IPS-15b (cell line): ENCODE data around the gene USP8.
"Not testable (repeated sequence)": the region's sequence is repeated elsewhere in the genome, so short reads cannot be mapped to it uniquely, and the experiment has no call there.

Source experiments
- H3K27me3 ChIP-seq: one replicate; pipeline ENCODE4 v1.6.1; 2013; ENCODE audit warnings: low read length; ENCODE audit not compliant: control insufficient read depth, insufficient read depth
- H3K36me3 ChIP-seq: one replicate; pipeline ENCODE4 v1.6.1; 2013; ENCODE audit warnings: low read length; ENCODE audit not compliant: control insufficient read depth, insufficient read depth
- H3K4me1 ChIP-seq: one replicate; pipeline ENCODE4 v1.6.1; 2013; ENCODE audit warnings: mild to moderate bottlenecking, low read length; ENCODE audit not compliant: control insufficient read depth, insufficient read depth
- H3K4me3 ChIP-seq: one replicate; pipeline ENCODE4 v1.5.1; 2013; ENCODE audit warnings: low read depth, low read length
- H3K9ac ChIP-seq: one replicate; pipeline ENCODE4 v1.6.1; 2013; ENCODE audit warnings: low read depth, mild to moderate bottlenecking, low read length
- H3K9me3 ChIP-seq: one replicate; pipeline ENCODE4 v1.6.1; 2013; ENCODE audit warnings: mild to moderate bottlenecking, low read length; ENCODE audit not compliant: control insufficient read depth, insufficient read depth

Gene USP8

DNA sequence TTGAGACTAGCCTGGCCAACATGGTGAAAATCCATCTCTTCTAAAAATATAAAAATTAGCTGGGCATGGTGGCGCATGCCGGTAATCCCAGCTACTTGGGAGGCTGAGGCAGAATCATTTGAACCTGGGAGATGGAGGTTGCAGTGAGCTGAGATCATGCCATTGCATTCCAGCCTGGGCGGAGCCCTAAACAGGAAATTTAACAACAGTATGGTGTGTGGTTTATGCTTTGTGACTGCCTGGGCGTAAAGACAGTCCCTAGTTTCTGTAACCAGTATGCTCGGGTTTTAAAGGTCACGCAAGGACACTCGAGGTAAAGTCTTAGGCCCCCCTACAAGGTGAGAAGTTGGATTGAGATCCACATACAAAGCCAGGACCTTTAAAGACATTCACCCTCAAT lies 78.9 kb downstream of the USP8 start:
- no peaks in the 10 kb centered on the region for H3K9me3 ChIP-seq
- H3K36me3 ChIP-seq, result no peaks in the 10 kb centered on the region
- H3K4me3 ChIP-seq, result no peak overlapping the region
- no peaks in the 10 kb centered on the region for H3K4me1 ChIP-seq
- no peaks in the 10 kb centered on the region for H3K27me3 ChIP-seq
- H3K9ac ChIP-seq, result no peak overlapping the region

DNA sequence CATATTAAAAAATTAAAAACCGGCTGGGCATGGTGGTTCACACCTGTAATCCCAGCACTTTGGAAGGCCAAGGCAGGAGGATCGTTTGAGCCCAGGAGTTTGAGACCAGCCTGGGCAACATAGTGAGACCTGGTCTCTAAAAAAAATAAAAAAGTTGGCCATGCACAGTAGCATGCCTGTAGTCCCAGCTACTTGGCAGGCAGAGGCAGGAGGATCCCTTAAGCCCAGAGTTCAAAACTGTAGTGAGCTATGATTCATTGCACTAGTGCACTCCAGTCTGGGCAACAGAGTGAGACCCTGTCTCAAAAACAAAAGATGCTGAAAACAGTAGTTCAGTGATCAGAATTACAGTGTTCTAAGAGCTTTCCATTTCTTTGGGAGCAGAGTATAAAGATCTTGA lies 81.5 kb downstream of the USP8 start:
- not testable (repeated sequence) for H3K9me3 ChIP-seq, H3K27me3 ChIP-seq, H3K9ac ChIP-seq, H3K4me3 ChIP-seq, H3K4me1 ChIP-seq, H3K36me3 ChIP-seq

DNA sequence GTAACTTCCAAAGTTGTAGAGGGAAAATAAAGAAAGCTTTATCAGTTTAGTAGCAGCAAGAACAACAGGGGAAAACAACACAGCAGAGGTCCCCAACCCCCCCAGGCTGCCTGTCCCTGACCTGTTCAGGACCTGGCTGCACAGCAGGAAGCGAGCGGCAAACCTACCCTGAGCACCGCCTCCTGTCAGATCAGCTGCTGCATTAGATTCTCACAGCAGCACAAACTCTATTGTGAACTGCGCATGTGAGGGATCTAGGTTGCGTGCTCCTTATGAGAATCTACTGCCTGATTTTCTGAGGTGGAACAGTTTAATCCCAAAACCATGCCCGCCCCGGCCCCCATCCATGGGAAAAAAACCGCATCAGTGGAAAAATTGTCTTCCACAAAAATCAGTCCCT lies 81.9 kb downstream of the USP8 start:
- Histone ChIP-seq H3K4me1 (no peaks in the 10 kb centered on the region), H3K27me3 (no peaks in the 10 kb centered on the region), H3K9ac (no peak overlapping the region), H3K4me3 (no peak overlapping the region), H3K9me3 (no peaks in the 10 kb centered on the region), H3K36me3 (no peaks in the 10 kb centered on the region)

DNA sequence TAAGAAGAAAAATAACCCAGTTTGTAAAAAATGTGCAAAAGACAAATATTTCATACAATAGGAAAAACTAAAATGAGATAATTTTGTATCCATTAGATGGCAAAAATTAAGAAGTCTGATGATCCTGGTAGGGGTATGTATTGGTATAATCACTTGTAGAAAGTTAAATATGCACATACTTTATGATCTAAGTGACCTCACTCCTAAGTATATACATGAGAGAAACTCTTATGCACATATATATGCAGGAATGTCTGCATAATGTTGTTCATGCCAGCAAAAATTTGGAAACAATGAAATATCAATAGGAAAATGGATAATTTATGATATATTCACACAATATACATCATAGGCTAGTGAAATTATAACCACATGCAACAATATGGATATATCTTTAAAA lies 88.8 kb downstream of the USP8 start:
- no peaks in the 10 kb centered on the region for H3K4me1 ChIP-seq
- no peak overlapping the region for H3K9ac ChIP-seq
- H3K36me3 ChIP-seq, result no peaks in the 10 kb centered on the region
- H3K27me3 ChIP-seq, result no peaks in the 10 kb centered on the region
- H3K4me3 ChIP-seq, result no peak overlapping the region
- no peaks in the 10 kb centered on the region for H3K9me3 ChIP-seq

DNA sequence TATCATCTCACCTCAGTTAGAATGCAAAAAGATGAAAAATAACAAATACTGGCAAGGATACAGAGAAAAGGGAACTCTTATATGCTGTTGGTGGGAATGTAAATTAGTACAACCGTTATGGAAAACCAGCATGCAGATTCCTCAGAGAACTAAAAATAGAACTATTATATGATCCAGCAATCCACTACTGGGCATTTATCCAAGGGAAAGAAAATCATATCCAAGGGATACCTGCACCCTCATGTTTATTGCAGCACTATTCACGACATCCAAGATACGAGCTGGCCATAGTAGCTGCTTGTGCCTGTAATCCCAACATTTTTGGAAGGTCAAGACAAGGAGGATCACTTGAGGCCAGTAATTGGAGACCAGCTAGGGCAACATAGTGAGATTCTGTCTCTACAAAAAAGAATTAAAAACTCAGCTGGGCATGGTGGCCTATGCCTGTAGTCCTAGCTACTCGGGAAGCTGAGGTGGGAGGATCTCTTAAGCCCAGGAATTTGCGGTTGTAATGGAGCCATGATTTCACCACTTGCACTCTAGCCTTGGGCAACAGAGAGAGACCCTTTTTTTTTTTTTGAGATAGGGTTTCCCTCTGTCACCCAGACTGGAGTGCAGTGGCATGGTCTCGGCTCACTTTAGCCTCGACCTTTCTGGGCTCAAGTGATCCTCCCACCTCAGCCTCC lies 95.7 kb downstream of the USP8 start:
- H3K9ac ChIP-seq, result no peak overlapping the region
- H3K4me3 ChIP-seq, result no peak overlapping the region
- no peaks in the 10 kb centered on the region for H3K36me3 ChIP-seq
- no peaks in the 10 kb centered on the region for H3K27me3 ChIP-seq
- no peaks in the 10 kb centered on the region for H3K9me3 ChIP-seq
- no peaks in the 10 kb centered on the region for H3K4me1 ChIP-seq

DNA sequence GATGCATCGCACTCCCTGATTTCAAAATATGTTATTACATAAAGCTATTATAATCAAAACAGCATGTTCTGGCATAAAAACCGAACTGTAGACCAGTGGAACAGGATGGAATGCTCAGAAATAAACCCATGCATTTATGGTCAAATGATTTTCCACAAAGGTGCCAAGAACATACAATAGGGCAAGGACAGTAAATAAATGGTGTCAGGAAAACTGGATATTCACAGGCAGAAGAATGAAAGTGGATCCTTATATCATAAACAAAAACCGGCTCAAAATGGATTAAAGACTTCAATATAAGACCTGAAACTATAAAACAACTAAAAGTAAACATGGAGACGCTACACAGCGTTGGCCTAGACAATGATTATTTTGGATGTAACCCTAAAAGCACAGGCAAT lies 99.6 kb downstream of the USP8 start:
- no peak overlapping the region for H3K9ac ChIP-seq
- H3K9me3 ChIP-seq, result no peaks in the 10 kb centered on the region
- H3K36me3 ChIP-seq, result no peaks in the 10 kb centered on the region
- H3K4me3 ChIP-seq, result no peak overlapping the region
- H3K27me3 ChIP-seq, result no peaks in the 10 kb centered on the region
- H3K4me1 ChIP-seq, result no peaks in the 10 kb centered on the region

DNA sequence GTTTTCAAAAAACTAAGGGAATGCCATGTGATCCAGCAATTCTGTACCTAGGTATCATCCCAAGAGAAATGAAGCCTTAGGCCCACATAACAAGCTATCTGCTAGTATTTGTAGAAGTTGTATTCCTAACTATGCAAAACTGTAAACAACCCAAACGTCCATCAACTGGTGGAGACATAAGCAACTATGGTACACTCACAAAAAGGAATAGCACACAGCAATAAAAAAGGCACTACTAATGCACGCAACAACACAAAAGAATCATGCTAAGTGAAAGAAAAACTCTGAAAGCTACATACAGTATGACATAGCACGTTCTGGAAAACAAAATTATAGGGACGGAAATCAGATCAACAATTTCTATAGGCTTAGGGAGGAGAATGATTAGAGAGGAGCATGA lies 107.0 kb downstream of the USP8 start:
- Histone ChIP-seq H3K36me3 (no peaks in the 10 kb centered on the region), H3K9ac (no peak overlapping the region), H3K9me3 (no peaks in the 10 kb centered on the region), H3K4me1 (no peaks in the 10 kb centered on the region), H3K27me3 (no peaks in the 10 kb centered on the region), H3K4me3 (no peak overlapping the region)

DNA sequence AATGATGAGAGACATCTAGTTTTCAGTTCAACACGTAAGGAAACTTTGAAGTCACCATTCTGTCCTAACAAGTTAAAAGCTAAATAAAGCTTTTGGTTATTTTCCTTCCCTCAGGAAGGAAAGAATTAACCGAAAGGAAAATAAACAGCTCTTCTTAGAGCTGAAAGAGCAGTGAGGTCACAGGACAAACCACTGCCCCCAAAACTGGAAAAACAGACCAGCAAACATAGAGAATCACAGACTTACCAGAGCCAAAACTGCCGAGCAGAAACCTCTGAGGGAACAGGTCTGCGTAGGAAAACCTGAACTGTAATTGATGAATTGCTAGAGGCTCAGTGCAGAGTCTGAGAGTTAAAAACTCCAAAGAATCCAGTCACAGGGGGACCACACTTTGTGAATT lies 107.6 kb downstream of the USP8 start:
- Histone ChIP-seq H3K27me3 (no peaks in the 10 kb centered on the region), H3K9ac (no peak overlapping the region), H3K9me3 (no peaks in the 10 kb centered on the region)

DNA sequence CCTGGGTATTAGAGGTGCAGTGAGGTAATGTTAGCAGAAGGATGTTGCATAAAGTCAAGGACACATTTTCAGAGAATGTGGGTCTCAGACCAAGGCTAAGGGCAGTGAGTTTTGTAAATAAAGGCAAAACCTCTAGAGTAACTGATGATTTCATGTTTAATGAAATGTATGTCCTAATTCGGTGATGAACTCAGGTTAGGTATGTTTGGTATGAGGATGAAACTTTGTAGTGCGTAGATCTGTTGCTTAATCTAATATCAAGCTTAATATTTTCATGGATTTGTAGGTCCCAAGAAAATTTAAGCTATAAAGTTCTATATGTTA lies 118.6 kb downstream of the USP8 start:
- Histone ChIP-seq H3K9me3 (no peaks in the 10 kb centered on the region), H3K27me3 (no peaks in the 10 kb centered on the region), H3K4me1 (no peaks in the 10 kb centered on the region), H3K9ac (no peak overlapping the region), H3K36me3 (no peaks in the 10 kb centered on the region), H3K4me3 (no peak overlapping the region)

More for the DNA sequence above, 107.6 kb downstream of the USP8 start:
- Histone ChIP-seq H3K36me3 (no peaks in the 10 kb centered on the region), H3K4me3 (no peak overlapping the region), H3K4me1 (no peaks in the 10 kb centered on the region)

DNA sequence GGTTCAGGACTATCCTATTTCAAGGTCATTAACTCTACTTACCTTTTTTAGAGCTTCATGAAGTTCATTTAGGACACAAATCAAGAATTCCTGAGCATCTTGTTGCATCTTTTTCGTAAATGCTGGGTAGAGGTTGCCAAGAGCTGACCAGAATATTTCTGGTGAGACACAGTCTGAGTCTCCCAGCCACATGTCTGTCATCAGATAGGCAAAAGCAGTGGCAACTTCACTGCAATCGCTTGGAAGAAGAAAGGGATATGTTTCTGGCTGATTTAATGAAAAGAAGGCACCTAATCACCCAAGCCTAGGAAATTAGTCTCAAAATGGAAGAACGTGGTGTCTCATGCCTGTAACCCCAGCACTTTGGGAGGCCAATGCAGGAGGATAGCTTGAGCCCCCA lies 119.4 kb downstream of the USP8 start:
- H3K36me3 ChIP-seq, result no peaks in the 10 kb centered on the region
- H3K9ac ChIP-seq, result no peak overlapping the region
- no peak overlapping the region for H3K4me3 ChIP-seq
- H3K27me3 ChIP-seq, result no peaks in the 10 kb centered on the region
- no peaks in the 10 kb centered on the region for H3K4me1 ChIP-seq
- H3K9me3 ChIP-seq, result no peaks in the 10 kb centered on the region

DNA sequence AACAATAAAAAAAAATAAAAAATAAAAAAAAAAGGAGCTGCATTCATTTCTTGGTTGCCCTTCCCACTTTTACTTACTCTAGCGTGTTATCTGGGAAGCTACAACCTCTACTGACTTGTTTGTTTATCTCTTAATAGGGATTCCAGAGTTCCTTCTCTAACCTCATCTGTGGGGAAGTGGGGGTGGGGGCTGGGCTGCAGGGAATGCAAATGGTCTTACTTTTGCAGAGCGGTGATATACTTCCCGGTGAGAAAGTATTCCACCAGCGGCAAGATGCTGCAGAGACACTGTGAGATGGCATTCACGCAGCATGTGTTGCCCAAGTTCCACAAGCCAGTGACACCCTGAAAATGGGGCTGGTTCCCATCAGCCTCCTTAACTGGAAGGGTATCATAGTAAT lies 120.2 kb downstream of the USP8 start:
- Histone ChIP-seq H3K9ac (no peak overlapping the region), H3K36me3 (no peaks in the 10 kb centered on the region), H3K27me3 (no peaks in the 10 kb centered on the region), H3K9me3 (no peaks in the 10 kb centered on the region), H3K4me3 (no peak overlapping the region), H3K4me1 (no peaks in the 10 kb centered on the region)

DNA sequence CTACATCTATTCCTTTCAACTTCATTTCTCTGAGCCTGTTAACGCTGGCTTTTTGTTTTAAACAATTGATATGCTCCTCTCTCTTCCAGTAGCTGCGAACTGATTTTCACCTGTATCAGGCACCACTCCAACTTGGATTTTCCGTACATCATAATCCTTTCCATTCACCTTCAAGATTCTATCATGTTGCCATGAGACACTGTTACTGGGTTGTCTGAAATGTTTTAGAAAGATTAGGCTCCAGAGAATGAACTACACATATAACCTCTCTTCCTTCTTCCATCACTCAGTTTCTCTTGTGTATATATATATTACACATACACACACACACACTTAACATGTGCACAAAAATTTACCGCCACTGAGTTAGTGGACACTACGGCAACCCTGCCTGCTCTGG lies 122.4 kb downstream of the USP8 start, which contains the start of gene USP50:
USP50 (minus strand) TSS at position 101 of the 400 bp plus-strand sequence. CDS start 141 bp downstream, outside the sequence.
- Histone ChIP-seq H3K27me3 (no peaks in the 10 kb centered on the region), H3K4me1 (no peaks in the 10 kb centered on the region), H3K4me3 (no peak within 1 kb of the TSS), H3K36me3 (no peaks in the 10 kb centered on the region), H3K9ac (no peak within 1 kb of the TSS), H3K9me3 (no peaks in the 10 kb centered on the region)
